Vagina (tissue), 2 donors: ENCODE results near the gene ZNF14. TPM values are rescaled to one million over a fixed set of nuclear protein-coding genes. Genes with fewer than 3 reads are reported as not detected.
"Not testable (repeated sequence)": the region's sequence is repeated elsewhere in the genome, so short reads cannot be mapped to it uniquely, and the experiment has no call there.

Experiments
- DNase-seq, 2 donors: peaks; one replicate each; pipeline ENCODE4 v3.0.0-alpha.2; 2017; ENCODE audit errors: extremely low spot score in 2 of 2
- H3K27ac ChIP-seq: fragments of 200-600 bp; sonication (generic); one replicate; pipeline ENCODE4 v1.5.1; 2019
- H3K27me3 ChIP-seq: fragments of 200-600 bp; sonication (generic); one replicate; pipeline ENCODE4 v1.5.1; 2019
- H3K36me3 ChIP-seq, 2 donors: fragments of 200-600 bp; sonication (generic); one replicate each; pipeline ENCODE4 v1.5.1; 2017 to 2019
- H3K4me1 ChIP-seq: fragments of 200-600 bp; sonication (generic); one replicate; pipeline ENCODE4 v1.5.1; 2019
- H3K4me3 ChIP-seq, 2 donors: fragments of 200-600 bp; sonication (generic); 1 replicate in 1 of 2; 2 replicates in 1 of 2; pipeline ENCODE4 v1.5.1; 2016 to 2019
- H3K9me3 ChIP-seq: fragments of 200-600 bp; sonication (generic); one replicate; pipeline ENCODE4 v1.5.1; 2019
- POLR2A ChIP-seq, 2 donors: fragments of 450-650 bp; IDR thresholded peaks; one replicate each; pipeline ENCODE4 v1.6.1; 2017; ENCODE audit warnings: antibody characterized with exemption in 2 of 2, mild to moderate bottlenecking in 2 of 2, moderate library complexity in 2 of 2
- POLR2AphosphoS5 ChIP-seq, 2 donors: sonication (generic); formaldehyde crosslinking; IDR thresholded peaks; one replicate each; pipeline ENCODE4 v1.9.0; 2017; ENCODE audit warnings: antibody characterized with exemption in 2 of 2, mild to moderate bottlenecking in 2 of 2, low read depth in 1 of 2; ENCODE audit not compliant: insufficient read depth in 1 of 2
- intact Hi-C: fragments of 100-400 bp; cut with DNase I; formaldehyde crosslinking; loops from one replicate; pipeline ENCODE4 v1.15.1; 2023
- total RNA-seq: library from RNA; depleted of rRNA; stranded (reverse); fragments of >200 nt; gene quantifications from one replicate; pipeline ENCODE4 v1.2.3, GENCODE V29; 2016
- TF ChIP-seq, protein P1 (sequence below), 3 experiments: fragments of 450-650 bp in 2 of 3; fragments of 200-600 bp in 1 of 3; sonication (generic) in 1 of 3; IDR thresholded peaks; one replicate each; pipeline ENCODE4 v1.5.1; 2017 to 2019; ENCODE audit warnings: antibody characterized with exemption in 3 of 3, mild to moderate bottlenecking in 2 of 3, moderate library complexity in 2 of 3

ZNF14 gene
- total RNA-seq, 1 donor from 2014 or later = 5.4 TPM

DNA sequence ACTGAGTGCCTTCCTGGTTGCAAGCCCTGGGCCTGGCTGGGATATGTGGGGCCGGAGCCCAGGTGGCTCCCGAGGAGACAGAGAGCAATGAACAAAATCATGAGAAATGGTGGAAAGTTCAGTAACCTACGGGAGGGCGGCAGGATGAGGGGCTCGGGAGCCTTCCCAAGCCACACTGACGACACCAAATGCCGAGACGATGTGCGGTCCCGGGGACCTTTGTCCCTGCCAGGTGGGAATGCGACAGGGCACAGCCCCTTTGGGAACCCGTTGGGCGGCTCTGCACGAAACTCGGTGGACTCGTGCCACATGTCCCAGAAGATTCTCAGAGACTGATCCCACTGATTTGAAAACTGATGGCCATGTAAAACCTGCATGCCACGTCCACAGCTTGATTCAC is 11.7 kb upstream of the ZNF14 start:
- TF ChIP-seq POLR2AphosphoS5 (IDR thresholded peaks at IDR 0.05; ENCODE audit: insufficient read depth in 1 of 2, low read depth in 1 of 2) (no peak), POLR2A (IDR thresholded peaks at IDR 0.05) (no peak)
- TF ChIP-seq, protein P1, sequence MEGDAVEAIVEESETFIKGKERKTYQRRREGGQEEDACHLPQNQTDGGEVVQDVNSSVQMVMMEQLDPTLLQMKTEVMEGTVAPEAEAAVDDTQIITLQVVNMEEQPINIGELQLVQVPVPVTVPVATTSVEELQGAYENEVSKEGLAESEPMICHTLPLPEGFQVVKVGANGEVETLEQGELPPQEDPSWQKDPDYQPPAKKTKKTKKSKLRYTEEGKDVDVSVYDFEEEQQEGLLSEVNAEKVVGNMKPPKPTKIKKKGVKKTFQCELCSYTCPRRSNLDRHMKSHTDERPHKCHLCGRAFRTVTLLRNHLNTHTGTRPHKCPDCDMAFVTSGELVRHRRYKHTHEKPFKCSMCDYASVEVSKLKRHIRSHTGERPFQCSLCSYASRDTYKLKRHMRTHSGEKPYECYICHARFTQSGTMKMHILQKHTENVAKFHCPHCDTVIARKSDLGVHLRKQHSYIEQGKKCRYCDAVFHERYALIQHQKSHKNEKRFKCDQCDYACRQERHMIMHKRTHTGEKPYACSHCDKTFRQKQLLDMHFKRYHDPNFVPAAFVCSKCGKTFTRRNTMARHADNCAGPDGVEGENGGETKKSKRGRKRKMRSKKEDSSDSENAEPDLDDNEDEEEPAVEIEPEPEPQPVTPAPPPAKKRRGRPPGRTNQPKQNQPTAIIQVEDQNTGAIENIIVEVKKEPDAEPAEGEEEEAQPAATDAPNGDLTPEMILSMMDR (IDR thresholded peaks at IDR 0.05) = no peak
- Histone ChIP-seq H3K27ac (no peak overlapping the region), H3K9me3 (no peaks in the 10 kb centered on the region), H3K4me1 (no peaks in the 10 kb centered on the region), H3K36me3 (no peaks in the 10 kb centered on the region), H3K27me3 (no peaks in the 10 kb centered on the region), H3K4me3 (no peak overlapping the region)
- intact Hi-C loops = no loop called here
- no peak for DNase-seq

DNA sequence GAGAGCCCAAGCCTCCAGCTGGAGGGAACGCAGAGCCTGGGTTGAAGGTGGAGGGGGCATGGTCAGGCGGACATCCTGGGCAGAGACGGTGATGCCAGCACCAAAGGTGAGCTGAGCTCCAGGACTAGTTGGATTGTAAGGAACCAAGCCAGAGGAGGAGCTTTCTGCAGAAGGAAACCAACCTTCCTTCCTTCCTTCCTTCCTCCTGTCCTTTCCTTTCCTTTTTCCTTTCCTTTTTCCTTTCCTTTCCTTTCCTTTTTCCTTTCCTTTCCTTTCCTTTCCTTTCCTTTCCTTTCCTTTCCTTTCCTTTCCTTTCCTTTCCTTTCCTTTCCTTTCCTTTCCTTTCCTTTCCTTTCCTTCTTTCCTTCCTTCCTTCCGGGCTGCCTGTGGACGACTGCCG is 11.0 kb upstream of the ZNF14 start:
- H3K36me3 ChIP-seq, H3K4me1 ChIP-seq, H3K27me3 ChIP-seq, H3K27ac ChIP-seq, DNase-seq, H3K4me3 ChIP-seq, H3K9me3 ChIP-seq, intact Hi-C loops: not testable (repeated sequence)

DNA sequence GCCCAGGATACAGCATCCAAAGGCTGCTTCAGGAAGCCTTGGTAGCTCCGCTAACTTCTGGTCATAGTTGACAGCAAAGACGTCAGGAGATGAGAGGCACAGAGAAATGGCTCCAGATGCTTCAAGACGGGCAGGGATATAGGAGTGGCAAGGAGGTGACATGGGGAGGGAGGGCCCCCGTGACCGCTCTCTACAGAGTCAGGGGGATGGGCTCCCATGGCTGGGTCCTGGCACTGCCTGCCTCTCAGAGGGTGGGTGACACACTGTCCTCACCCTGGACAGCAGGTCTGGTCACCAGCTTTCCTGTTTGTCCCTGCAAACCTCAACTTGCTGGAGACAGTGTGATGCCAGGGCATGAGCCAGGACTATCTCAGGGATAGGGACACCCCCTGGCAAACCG is 10.3 kb upstream of the ZNF14 start:
- DNase-seq = no peak
- no peaks in the 10 kb centered on the region for H3K27me3 ChIP-seq
- H3K9me3 ChIP-seq = no peaks in the 10 kb centered on the region
- no peak overlapping the region for H3K27ac ChIP-seq
- intact Hi-C loops = no loop called here
- H3K4me1 ChIP-seq = no peaks in the 10 kb centered on the region
- H3K36me3 ChIP-seq = no peaks in the 10 kb centered on the region
- no peak overlapping the region for H3K4me3 ChIP-seq
- TF ChIP-seq, protein P1 (IDR thresholded peaks at IDR 0.05) = no peak
- no peak for TF ChIP-seq POLR2A (IDR thresholded peaks at IDR 0.05)
- TF ChIP-seq POLR2AphosphoS5 (IDR thresholded peaks at IDR 0.05; ENCODE audit: insufficient read depth in 1 of 2, low read depth in 1 of 2) = no peak

DNA sequence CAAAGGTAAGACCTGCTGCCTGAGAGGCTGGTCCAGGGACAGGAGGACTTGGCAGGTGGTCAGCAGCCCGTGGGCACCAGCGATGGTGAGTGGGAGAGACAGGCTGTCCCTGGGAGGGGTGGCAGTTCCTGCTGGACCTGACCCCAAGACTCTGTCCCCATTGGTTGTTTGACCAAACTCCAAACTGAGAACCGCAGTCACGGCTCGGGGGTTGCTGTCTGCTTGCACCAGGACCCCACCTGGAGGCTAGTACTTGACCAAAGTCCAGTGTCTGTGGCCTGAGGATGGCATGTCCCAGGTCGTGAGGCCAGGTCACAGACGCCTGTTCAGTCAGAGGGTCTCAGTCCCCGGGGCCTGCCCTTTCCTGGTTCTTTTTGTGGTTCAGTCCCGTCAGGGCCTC is 9.9 kb upstream of the ZNF14 start:
- TF ChIP-seq POLR2AphosphoS5 (IDR thresholded peaks at IDR 0.05; ENCODE audit: insufficient read depth in 1 of 2, low read depth in 1 of 2) (no peak), POLR2A (IDR thresholded peaks at IDR 0.05) (no peak)
- TF ChIP-seq, protein P1 (IDR thresholded peaks at IDR 0.05) = no peak
- H3K4me1 ChIP-seq = no peaks in the 10 kb centered on the region
- no peaks in the 10 kb centered on the region for H3K27me3 ChIP-seq
- no peak for DNase-seq
- intact Hi-C loops = no loop called here
- no peaks in the 10 kb centered on the region for H3K9me3 ChIP-seq
- H3K36me3 ChIP-seq = no peaks in the 10 kb centered on the region
- no peak overlapping the region for H3K4me3 ChIP-seq
- no peak overlapping the region for H3K27ac ChIP-seq

DNA sequence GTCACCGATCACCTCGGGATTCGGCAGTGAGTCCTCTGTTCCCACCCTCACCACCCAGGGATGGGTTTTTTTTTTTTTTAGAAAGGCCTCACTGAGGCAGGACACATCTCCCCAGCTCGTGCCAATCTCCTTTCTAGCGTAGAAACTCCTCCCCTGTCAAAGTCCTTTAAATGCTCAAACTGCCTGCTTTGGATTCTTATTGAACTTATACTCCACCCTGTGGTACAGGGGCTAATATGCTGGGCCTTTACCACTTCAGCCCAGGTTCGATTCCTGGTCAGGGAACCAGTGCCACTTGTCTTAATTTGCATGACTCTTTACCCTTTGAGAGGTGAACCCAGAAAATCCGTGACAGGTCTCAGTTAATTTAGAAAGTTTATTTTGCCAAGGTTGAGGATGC is 8.3 kb upstream of the ZNF14 start:
- no peak overlapping the region for H3K4me3 ChIP-seq
- no peaks in the 10 kb centered on the region for H3K4me1 ChIP-seq
- no peaks in the 10 kb centered on the region for H3K9me3 ChIP-seq
- no peak for TF ChIP-seq POLR2AphosphoS5 (IDR thresholded peaks at IDR 0.05; ENCODE audit: insufficient read depth in 1 of 2, low read depth in 1 of 2)
- no peak for TF ChIP-seq POLR2A (IDR thresholded peaks at IDR 0.05)
- TF ChIP-seq, protein P1 (IDR thresholded peaks at IDR 0.05) = no peak
- no peaks in the 10 kb centered on the region for H3K36me3 ChIP-seq
- intact Hi-C loops = no loop called here
- DNase-seq = no peak
- H3K27me3 ChIP-seq = no peaks in the 10 kb centered on the region
- H3K27ac ChIP-seq = no peak overlapping the region

DNA sequence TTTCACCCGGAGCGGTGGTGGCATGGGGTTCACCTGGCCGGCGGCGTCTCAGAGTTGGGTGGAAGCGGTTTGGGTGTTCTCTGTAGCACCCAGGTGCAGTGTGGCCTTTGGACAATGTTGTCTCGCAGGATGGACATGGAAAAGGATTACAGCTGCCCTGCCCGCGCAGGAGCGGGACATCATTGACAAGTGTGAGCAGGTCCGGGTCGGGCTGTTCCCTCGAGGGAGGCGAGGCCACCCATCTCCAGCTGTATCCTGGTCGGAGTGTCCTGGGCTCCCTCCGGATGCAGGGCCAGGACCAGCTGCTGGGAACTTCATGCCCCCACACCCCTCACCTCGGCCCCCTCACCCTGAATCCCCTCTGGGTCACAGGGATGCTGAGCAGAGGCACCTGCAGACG is 7.8 kb upstream of the ZNF14 start:
- no peak for DNase-seq
- TF ChIP-seq, protein P1 (IDR thresholded peaks at IDR 0.05) = no peak
- no peak for TF ChIP-seq POLR2A (IDR thresholded peaks at IDR 0.05)
- intact Hi-C loops = no loop called here
- Histone ChIP-seq H3K27ac (no peak overlapping the region), H3K9me3 (no peaks in the 10 kb centered on the region), H3K27me3 (no peaks in the 10 kb centered on the region), H3K4me3 (no peak overlapping the region), H3K4me1 (no peaks in the 10 kb centered on the region), H3K36me3 (no peaks in the 10 kb centered on the region)
